Liver (tissue), 3 donors: ENCODE measurements around the gene LCORL.
"Not testable (repeated sequence)": the region's sequence is repeated elsewhere in the genome, so short reads cannot be mapped to it uniquely, and the experiment has no call there.

Source experiments
- ATF3 ChIP-seq: IDR thresholded peaks from 2 replicates; pipeline ENCODE4 v1.6.1; 2016; ENCODE audit warnings: antibody characterized with exemption
- CTCF ChIP-seq: fragments of 150-350 bp; IDR thresholded peaks from 2 replicates; pipeline ENCODE4 v1.5.1; 2017; ENCODE audit warnings: improper control_type of control experiment, low read depth, low read length; ENCODE audit not compliant: missing input control
- GABPA ChIP-seq, 2 donors: IDR thresholded peaks in 1 of 2; conservative IDR thresholded peaks in 1 of 2; 2 replicates each; pipeline ENCODE4 v1.6.1; 2016; ENCODE audit warnings: antibody characterized with exemption in 2 of 2, mild to moderate bottlenecking in 1 of 2, moderate library complexity in 1 of 2
- HNF4A ChIP-seq, 2 donors: conservative IDR thresholded peaks; 2 replicates each; pipeline ENCODE4 v1.6.1; 2016; ENCODE audit warnings: antibody characterized with exemption in 2 of 2, mild to moderate bottlenecking in 2 of 2
- HNF4G ChIP-seq: IDR thresholded peaks from 2 replicates; pipeline ENCODE4 v1.6.1; 2016; ENCODE audit warnings: antibody characterized with exemption
- MAX ChIP-seq: IDR thresholded peaks from 2 replicates; pipeline ENCODE4 v1.6.1; 2016; ENCODE audit warnings: antibody characterized with exemption
- RAD21 ChIP-seq, 2 donors: IDR thresholded peaks; 2 replicates each; pipeline ENCODE4 v1.6.1; 2016; ENCODE audit warnings: antibody characterized with exemption in 2 of 2, mild to moderate bottlenecking in 2 of 2
- REST ChIP-seq: IDR thresholded peaks from 2 replicates; pipeline ENCODE4 v1.6.1; 2016; ENCODE audit warnings: antibody characterized with exemption, mild to moderate bottlenecking
- SP1 ChIP-seq: IDR thresholded peaks from 2 replicates; pipeline ENCODE4 v1.6.1; 2018; ENCODE audit warnings: antibody characterized with exemption, mild to moderate bottlenecking
- TAF1 ChIP-seq: conservative IDR thresholded peaks from 2 replicates; pipeline ENCODE4 v1.6.1; 2016; ENCODE audit warnings: antibody characterized with exemption, mild to moderate bottlenecking
- YY1 ChIP-seq: IDR thresholded peaks from 2 replicates; pipeline ENCODE4 v1.6.1; 2016; ENCODE audit warnings: antibody characterized with exemption, mild to moderate bottlenecking
- ZBTB33 ChIP-seq: IDR thresholded peaks from 2 replicates; pipeline ENCODE4 v1.6.1; 2016; ENCODE audit warnings: antibody characterized with exemption
- donor health status: healthy.
- donor health status: healthy.

GRCh38 chr4:17861906-17862305, 159.6 kb downstream of the LCORL start:
- not testable (repeated sequence) for TF ChIP-seq CTCF; ZBTB33; MAX; TAF1; ATF3; YY1; REST; SP1; GABPA (IDR thresholded peaks at IDR 0.05 in 1 of 2, conservative IDR thresholded peaks at IDR 0.05 in 1 of 2); HNF4A (conservative IDR thresholded peaks at IDR 0.05); RAD21 (IDR thresholded peaks at IDR 0.05); HNF4G
